GM06990 (cell line): ENCODE results near the gene TFAP2A.

Experiments
- DNase-seq: peaks from one replicate; pipeline ENCODE4 v3.0.0-alpha.2; 2011; ENCODE audit not compliant: insufficient read length; ENCODE audit errors: extremely low read depth
- H3K27me3 ChIP-seq: replicated peaks from 2 replicates; pipeline ENCODE4 v1.6.0; 2011; ENCODE audit warnings: low read length; ENCODE audit not compliant: control insufficient read depth, insufficient read depth
- H3K36me3 ChIP-seq: 2 replicates; pipeline ENCODE4 v1.5.1; 2011; ENCODE audit warnings: low read length; ENCODE audit not compliant: control insufficient read depth, insufficient read depth
- H3K4me3 ChIP-seq: replicated peaks from 2 replicates; pipeline ENCODE4 v1.5.1; 2011; ENCODE audit warnings: low read depth, mild to moderate bottlenecking, control low read depth, low read length
- CTCF ChIP-seq: IDR thresholded peaks from 2 replicates; pipeline ENCODE4 v1.5.1; 2011; ENCODE audit warnings: low read length, control low read depth, mild to moderate bottlenecking, inconsistent platforms; ENCODE audit not compliant: insufficient read depth, poor library complexity, severe bottlenecking

TFAP2A gene

GRCh38 chr6:10416516-10416862, 1.6 kb upstream of the TFAP2A start:
- Histone ChIP-seq H3K36me3 (no peaks in the 10 kb centered on the region), H3K27me3 (no peaks in the 10 kb centered on the region; the same call in 1 of the 2 replicates), H3K4me3 (no peak overlapping the region)
- TF ChIP-seq CTCF: no peak
- DNase-seq: no peak

GRCh38 chr6:10415617-10416480, 975 bp upstream of the TFAP2A start:
- H3K27me3 ChIP-seq: no peaks in the 10 kb centered on the region; the same call in 1 of the 2 replicates
- H3K36me3 ChIP-seq: no peaks in the 10 kb centered on the region
- DNase-seq: no peak
- no peak overlapping the region for H3K4me3 ChIP-seq
- no peak for TF ChIP-seq CTCF

GRCh38 chr6:10413850-10414738, 780 bp downstream of the TFAP2A start:
- Histone ChIP-seq H3K4me3 (peak overlapping the region; percentile 27; the same call in 1 of the 2 replicates), H3K36me3 (no peaks in the 10 kb centered on the region), H3K27me3 (no peaks in the 10 kb centered on the region; the same call in 1 of the 2 replicates)
- no peak for DNase-seq
- TF ChIP-seq CTCF: no peak

GRCh38 chr6:10413262-10413849, 1.5 kb downstream of the TFAP2A start:
- Histone ChIP-seq H3K4me3 (peak overlapping the region; percentile 73), H3K36me3 (no peaks in the 10 kb centered on the region), H3K27me3 (no peaks in the 10 kb centered on the region; the same call in 1 of the 2 replicates)
- TF ChIP-seq CTCF: no peak
- DNase-seq: no peak

- Histone ChIP-seq H3K4me3 (peak overlapping the region; percentile 73), H3K36me3 (no peaks in the 10 kb centered on the region), H3K27me3 (no peaks in the 10 kb centered on the region; the same call in 1 of the 2 replicates)
- DNase-seq: no peak
- no peak for TF ChIP-seq CTCF
Observed at GRCh38 chr6:10412461-10413261, 2.2 kb downstream of the TFAP2A start.
